Hypothalamus (tissue), 51 donors: ENCODE measurements around the gene SLC12A7.
"Not testable (repeated sequence)": the region's sequence is repeated elsewhere in the genome, so short reads cannot be mapped to it uniquely, and the experiment has no call there.

Experiments used
- DNase-seq, 51 donors: peaks; one replicate each; lab custom pipeline; 2025; lab: John Stamatoyannopoulos, UW

SLC12A7 gene

GRCh38 chr5:1128977-1129710 lies 17.3 kb upstream of the SLC12A7 start:
- no peak for DNase-seq

DNA sequence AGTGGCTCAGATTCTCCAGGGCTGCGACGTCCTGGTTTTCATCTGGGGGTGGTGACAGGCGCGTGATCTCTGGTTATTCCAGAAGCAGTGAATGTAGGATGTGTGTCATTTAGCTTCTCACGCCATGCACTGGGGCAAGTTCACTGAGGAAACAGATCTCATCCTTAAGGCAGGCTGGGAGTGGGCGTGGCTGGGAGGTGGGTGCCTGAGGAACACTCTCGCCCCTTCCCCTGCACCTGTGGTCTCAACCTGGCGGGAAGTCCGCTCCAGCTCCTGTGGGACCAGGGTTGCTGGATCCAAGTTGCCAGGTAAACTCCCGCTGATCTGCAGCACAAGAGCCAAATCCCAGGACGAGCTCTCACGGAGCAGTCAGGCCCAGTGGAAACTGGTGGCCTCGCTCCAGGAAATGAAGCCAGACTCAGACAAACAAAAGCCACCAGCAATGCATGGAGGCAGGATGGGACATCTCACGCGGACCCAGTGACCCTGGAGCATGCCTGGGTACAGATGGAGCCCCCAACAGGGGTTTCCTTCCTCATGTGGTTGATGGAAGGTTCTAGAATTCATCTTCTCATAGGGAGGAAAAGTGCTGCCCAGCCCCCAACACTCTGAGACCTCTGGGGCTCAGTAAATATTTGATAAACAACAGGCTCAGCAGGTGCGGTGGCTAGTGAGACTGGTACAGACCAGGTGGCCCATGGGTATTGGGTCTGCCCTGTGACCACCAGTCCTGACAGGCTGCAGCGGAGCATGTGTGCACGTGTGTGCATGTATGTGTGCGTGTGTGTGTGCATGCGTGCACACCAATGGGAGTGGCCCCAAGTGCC lies 16.3 kb upstream of the SLC12A7 start:
- DNase-seq, result peak in 1 of 51 donors; percentile 44

DNA sequence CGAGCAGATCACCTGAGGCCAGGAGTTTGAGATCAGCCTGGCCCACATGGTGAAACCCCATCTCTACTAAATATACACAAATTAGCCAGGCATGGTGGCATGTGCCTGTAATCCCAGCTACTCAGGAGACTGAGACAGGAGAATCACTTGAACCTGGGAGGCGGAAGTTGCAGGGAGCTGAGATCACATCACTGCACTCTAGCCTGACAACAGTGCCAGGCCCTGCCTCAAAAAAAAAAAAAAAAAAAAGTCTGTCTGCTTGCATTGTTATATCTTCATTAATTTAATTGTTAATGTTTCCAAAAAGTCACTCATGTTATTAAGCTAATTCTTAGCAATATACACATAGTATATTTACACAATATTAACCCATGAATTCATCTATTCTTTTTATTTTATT lies 13.8 kb upstream of the SLC12A7 start:
- not testable (repeated sequence) for DNase-seq

DNA sequence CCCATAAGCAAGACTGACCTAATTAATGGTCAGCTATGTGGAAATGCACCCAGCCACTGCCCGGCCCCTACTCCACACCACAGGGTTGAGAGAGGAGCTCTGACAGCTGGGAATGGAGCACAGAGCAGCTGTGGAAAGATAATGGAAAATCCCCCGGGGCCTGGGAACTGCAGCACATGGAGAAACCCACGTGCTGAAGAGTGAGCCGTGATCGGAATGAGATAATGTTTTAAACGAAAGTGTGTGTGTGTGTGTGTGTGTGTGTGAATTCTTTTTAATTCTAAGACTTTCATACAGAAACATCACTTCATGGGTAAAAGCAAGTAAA lies 13.1 kb upstream of the SLC12A7 start:
- DNase-seq, result no peak

GRCh38 chr5:1124205-1125029 lies 12.6 kb upstream of the SLC12A7 start:
- DNase-seq, result no peak

- no peak for DNase-seq
Observed at GRCh38 chr5:1123418-1124147, 11.7 kb upstream of the SLC12A7 start.

DNA sequence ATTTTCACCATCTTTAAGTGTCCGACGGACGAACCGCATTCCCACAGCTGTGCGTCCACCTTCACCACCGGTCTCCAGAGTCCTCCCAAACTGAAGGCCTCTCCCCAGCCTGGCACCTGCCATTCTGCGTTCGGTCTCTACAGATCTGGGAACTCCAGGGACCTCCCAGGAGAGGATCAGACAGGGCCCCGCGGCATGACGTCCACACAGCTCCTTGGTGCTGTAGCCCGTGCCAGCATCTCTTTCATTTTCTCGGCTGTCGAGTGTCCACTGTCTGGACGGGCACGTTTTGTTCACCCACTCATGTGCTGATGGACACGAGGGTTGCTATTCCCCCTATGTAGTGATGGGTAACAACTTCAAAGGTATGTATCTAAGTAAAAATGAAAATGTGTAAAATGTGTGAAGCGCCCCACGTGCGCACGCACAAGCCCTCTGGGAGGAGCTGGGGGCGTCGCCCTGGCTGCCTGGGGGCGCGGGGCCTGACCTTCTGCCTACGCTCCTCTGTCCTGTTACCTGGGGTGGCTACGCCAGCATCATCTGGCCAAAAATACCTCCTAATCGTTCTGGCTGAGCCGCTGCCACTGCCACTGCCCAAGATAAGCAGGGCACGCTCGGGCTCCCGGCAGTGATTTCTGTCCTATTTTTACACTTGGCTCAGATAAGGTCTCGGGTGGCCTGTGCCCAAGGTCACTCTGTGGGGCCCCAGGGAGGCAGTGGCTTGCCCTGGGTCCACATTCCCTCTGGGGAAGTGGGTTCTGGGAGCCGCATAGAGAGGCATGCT lies 10.8 kb upstream of the SLC12A7 start:
- no peak for DNase-seq

- DNase-seq, result no peak
Observed at GRCh38 chr5:1121891-1122290, 10.0 kb upstream of the SLC12A7 start.

DNA sequence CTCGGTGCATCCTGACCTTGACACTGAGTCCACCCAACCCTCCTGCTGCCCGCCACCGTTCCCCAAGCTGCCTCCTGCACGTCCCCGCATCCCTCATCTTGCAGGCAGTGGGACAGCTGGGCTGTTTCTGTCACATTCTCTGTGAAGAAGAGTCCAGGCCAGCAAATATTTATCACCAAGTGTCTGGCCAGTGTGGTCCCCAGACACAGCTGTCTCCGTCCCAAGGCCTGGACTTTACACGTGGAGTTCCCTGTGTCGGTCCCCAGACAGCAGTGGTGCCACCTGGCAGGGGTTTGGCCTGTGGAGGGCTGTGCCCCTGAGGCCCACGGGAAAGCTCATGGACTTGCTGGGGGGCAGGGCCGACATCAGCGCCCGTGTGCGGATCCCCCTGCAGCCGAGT lies 9.2 kb upstream of the SLC12A7 start:
- no peak for DNase-seq

GRCh38 chr5:1120236-1120999 lies 8.6 kb upstream of the SLC12A7 start:
- no peak for DNase-seq

DNA sequence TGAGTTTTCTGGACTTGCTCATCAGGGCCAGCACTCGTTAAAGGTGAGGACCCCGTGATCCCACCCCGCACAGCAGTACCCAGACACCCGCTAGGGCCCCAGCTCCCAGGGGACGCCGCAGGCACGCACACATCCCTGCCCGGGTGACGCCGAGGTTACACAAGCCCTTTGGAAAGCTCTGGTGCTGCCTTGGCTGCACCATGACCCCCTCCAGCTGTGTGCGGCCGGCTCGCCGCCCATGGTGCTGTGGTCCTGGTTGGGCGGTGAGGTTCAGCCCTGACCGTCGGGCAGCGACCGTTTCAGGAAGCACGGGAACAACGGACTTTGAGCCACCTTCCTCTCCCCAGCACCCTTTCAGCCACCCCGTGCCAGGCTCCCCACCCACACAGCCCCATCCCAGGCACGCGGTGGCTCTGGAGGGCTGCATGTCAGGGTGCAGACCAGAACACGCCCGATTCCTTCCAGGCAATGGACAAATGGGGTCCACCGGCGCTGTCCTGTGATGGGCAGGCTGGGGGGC lies 7.5 kb upstream of the SLC12A7 start:
- no peak for DNase-seq

GRCh38 chr5:1118738-1119137 lies 6.9 kb upstream of the SLC12A7 start:
- DNase-seq, result peak in 1 of 51 donors; percentile 60

DNA sequence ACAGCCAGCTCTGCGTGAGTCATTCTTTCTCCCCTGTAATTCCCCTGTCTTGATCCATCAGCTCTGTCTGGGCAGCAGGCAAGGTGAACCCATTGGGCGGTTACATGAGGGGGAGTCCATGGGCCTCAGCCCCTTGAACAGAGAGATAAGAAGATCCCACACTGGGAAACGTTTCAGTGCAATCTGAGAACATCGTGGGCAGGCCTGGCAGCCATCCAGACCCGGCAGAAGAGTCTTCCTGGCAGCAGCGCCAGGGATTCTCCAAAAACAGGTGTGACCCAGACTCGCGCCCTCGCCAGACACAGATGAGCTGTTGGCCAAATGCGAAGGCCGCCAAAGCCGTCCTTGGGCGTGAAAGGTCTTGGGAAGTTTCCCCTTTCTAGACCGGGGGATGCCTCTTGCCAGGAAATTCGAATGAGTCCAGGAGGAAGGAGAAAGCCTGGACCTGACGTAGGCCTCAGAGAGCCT lies 6.4 kb upstream of the SLC12A7 start:
- peak in 4 of 51 donors; percentile 9 to 60 (median 32) for DNase-seq

DNA sequence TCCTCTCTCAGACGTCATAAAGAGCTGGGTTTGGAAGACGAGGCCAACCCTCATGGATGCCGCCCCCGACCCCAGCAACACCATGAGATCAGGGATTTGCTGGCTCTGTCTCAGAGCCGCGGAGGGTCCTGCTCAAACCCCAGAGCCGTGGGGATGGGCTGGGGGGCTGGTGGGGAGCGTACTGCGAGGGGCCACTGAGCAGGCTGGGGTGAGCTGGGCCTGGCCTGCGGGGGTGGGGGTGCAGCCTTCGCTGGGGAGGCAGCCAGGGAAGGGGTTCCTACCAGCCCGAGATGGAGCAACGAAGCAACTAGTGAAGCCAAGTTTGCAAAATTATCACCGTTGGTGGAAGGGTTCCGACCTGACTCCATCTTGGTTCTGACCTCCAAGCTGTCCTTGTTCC lies 5.1 kb upstream of the SLC12A7 start:
- DNase-seq, result no peak

GRCh38 chr5:1116109-1116740 lies 4.4 kb upstream of the SLC12A7 start:
- no peak for DNase-seq

GRCh38 chr5:1115123-1115815 lies 3.4 kb upstream of the SLC12A7 start:
- DNase-seq, result no peak

DNA sequence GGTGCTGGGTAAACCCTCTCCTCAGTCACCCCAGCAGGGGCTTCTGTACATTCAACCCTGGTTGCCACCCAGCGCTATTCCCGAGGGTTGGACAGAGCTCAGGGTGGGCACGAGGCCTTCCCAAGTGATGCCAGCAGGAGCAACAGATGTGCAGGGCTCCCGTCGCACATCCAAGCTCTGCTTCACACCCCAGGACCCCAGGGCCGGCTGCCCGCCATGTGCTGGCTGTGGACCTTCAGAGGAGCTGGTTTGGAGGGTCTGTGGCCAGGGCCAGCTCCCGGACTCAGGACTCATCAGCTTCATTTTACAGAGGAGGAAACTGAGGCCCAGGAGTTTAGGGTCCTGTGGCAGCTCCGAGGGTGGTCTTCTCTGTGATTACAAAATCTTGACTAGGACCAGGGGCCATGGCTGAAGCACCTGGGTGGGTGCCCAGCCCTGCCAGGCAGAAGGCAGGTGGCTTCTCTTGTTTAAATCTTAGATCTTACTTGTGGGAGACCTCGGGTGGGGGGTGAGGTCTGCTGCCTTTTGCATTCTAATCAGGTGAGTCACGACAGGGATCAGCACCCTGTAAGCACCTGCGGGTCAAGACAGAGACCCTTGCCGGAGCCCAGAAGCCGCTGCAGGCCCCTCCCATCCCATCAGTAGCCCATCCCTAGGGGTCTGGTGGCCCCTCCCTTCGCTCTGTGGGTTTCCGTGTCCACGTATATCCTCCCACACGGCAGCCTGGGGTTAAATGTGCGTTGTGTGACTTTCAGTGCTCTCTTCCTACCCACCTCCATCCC lies 2.1 kb upstream of the SLC12A7 start:
- no peak for DNase-seq
